DMS53 treated with DMSO at 0.1 percent for 48 hours (cell line): ENCODE results near the gene WDR4.
"Not testable (repeated sequence)": the region's sequence is repeated elsewhere in the genome, so short reads cannot be mapped to it uniquely, and the experiment has no call there.

Experiments
- DNase-seq: peaks from one replicate; lab custom pipeline; 2025; ENCODE audit not compliant: unreplicated experiment; lab: John Stamatoyannopoulos, UW

Gene WDR4

GRCh38 chr21:42878678-42878992 lies 704 bp downstream of the WDR4 start:
- DNase-seq, result no peak

DNA sequence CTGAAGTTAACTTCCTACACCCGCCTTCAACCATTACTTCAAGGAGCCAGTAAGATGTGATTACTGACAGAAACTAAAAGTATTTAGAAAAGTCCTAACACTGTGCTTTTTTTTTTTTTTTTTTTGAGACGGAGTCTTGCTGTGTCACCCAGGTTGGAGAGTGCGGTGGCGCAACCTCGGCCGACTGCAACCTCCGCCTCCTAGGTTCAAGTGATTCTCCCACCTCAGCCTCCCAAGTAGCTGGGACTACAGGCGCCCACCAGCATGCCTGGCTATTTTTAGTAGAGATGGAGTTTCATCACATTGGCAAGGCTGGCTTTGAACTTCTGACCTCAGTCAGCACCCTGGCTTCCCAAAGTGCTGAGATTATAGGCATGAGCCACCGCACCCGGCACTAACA lies 3.5 kb downstream of the WDR4 start:
- DNase-seq, result not testable (repeated sequence)

DNA sequence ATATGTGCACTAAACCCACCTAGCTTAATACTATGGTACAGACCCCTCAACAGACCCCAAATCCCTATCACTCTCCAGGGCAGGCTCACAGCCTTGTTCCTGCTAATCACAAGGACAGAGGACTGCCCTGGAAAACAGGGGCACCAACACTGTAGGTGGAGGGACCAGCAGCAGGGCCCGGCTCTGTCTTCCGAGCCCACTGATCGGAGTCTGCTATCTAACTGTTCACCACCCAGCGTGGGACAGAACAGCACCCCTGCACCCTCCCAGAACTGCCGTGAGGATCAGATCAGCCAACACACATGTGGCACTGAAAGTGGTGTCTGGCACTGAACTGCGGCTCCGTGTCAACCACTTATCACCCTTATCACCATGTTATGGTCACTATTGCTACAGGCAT lies 6.2 kb downstream of the WDR4 start:
- no peak for DNase-seq

DNA sequence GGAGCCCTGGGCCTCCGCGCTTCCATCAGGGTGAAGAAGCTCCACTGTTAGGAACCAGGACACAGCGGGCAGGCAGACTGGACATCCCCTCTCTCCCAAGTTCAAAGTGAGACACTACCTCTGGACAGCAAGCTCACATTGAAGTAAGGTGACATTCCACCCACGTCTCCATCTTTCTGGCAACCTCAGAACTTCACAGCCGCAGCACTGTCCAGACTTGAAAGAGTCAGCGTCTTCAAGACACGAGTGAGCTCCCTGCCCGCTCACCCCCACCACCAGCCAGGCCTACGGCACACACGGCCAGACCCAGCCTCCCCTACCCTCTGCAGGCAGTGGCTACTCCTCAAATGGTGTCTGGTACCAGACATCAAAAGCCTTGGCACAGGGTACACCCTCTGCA lies 11.1 kb downstream of the WDR4 start:
- no peak for DNase-seq

GRCh38 chr21:42865776-42866160 lies 13.6 kb downstream of the WDR4 start:
- no peak for DNase-seq

DNA sequence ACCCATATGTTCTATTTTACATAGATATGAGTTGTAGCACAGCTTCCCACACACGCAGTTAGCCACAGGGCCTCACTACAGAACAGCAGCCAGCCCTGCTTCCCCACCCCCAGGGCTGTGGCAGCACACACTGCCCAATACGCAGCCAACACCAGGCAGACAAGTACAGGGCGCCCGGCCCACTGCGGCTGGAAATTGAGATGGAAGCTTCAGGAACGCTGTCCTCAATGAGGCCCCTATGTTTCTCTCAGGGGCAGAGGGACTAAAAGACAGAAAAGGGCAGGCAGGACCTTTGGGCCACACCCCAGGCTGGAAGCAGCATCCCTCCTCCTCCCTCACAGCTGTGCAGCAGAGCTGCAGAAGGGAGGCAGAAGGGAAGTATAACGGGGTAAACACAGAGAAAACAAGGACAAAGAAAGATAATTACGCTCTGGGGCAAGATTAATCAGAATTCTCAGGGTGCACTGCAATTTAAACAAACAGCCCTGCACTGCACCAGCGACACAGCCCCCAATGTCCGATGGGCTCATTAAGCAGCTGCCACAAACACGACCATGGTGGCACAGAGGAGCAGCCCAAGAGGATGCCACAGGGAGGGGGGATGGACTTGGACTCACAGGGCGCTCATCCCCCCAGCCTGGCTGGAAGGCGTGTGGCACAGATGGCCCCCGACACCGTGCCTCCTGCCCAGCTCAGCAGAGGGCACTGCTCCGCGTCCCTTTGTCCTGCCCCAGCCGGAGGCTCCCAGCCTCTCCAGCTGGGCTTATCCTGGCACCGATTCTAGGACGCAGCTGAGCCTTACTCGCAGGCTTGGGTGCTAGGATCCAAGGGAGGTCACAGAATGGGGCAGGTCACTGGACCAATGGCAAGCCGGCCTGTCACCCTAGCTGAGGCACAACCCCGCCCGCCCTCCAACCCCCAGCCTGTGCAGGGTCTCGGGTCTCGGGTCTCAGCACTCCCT lies 14.2 kb downstream of the WDR4 start:
- no peak for DNase-seq

- DNase-seq, result no peak
Observed at GRCh38 chr21:42864286-42864685, 15.1 kb downstream of the WDR4 start.

DNA sequence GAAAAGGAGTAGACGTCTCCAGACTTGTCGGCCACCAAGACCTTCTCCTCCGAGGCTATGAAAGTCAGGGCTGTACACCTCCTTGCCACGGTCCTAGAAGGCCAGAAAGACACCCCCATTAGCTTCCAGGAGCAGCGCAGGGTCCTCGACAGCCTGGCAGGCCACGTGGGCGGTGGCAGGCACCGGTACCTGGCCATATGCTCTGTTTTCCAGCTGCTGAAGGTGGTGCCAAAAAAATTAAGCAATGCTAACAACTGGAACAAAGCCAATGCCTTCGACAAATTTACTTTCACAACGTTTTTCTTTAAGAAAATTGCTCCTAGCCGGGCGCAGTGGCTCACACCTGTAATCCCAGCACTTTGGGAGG lies 15.9 kb downstream of the WDR4 start:
- DNase-seq, result no peak

DNA sequence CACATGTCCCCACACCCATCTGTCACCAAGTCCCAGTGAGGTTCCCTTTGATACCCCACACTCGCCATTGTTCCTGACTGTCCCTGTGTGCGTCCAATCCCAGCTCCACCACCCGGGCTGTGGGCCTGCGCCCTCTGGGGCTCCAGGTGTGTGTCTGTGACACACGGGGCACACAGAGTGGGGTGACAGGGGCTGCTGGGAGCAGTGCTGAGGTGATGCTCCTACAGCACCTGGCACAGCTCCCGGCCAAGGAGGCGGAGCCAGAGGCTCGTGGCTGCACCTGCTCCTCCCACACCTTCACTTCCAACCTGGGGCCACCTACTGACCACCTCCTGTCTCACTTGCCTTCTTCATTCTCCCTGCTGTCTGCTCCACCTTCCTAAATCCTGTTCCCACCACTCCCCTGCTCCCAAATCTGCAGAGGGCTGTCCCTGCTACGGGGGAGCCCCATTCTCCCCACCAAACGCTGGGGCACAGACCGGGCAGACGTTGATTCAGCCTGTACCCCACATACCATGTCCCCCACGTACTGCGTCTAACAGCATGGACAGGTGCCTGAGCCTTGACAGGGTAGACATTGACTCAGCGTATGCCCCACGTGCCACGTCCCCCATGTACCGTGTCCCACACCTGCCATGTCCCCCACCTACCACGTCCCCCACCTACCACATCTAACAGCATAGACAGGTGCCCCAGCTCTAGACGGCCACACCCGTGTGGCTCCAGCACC lies 16.4 kb downstream of the WDR4 start:
- DNase-seq, result no peak

- no peak for DNase-seq
Observed at GRCh38 chr21:42861848-42862400, 17.4 kb downstream of the WDR4 start.

GRCh38 chr21:42861311-42861847 lies 18.0 kb downstream of the WDR4 start:
- DNase-seq, result no peak

- no peak for DNase-seq
Observed at GRCh38 chr21:42860345-42860744, 19.0 kb downstream of the WDR4 start.

GRCh38 chr21:42859891-42860230 lies 19.5 kb downstream of the WDR4 start:
- no peak for DNase-seq

- no peak for DNase-seq
Observed at GRCh38 chr21:42858957-42859890, 20.1 kb downstream of the WDR4 start.

DNA sequence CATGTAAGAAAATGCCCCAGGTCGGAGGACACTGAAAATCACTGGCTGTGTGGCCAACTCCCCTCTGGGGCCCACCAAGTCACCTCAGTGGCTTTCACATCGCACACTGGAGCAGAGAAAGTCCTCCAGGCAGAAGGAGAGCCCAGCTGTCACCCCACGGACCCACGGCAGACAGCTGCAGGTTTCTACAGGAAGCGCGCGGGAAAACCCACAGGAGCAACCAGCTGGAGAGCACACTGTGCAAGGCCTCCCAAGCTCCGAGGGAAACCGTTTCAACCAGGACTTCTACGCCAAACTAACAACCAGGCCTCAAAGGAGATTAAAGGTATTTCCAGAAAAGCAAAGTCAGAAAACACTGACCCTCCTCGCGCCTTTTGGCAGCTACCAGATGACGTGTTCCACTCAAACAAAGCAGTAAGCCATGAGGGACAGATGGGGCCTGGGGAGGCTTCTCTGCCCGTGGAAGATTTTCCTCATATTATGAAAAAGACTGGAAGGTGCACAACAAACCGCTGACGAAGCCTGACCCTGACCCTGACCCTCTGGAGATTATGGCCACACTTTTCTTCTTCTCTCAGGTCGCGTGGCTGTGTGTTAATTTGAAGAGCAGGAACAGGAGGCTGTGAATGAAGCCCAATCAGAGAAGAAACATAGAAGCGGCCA lies 21.0 kb downstream of the WDR4 start:
- no peak for DNase-seq

GRCh38 chr21:42857216-42857615 lies 22.1 kb downstream of the WDR4 start:
- no peak for DNase-seq

- DNase-seq, result no peak
Observed at GRCh38 chr21:42855937-42856335, 23.4 kb downstream of the WDR4 start.

- no peak for DNase-seq
Observed at GRCh38 chr21:42855171-42855936, 24.0 kb downstream of the WDR4 start.

DNA sequence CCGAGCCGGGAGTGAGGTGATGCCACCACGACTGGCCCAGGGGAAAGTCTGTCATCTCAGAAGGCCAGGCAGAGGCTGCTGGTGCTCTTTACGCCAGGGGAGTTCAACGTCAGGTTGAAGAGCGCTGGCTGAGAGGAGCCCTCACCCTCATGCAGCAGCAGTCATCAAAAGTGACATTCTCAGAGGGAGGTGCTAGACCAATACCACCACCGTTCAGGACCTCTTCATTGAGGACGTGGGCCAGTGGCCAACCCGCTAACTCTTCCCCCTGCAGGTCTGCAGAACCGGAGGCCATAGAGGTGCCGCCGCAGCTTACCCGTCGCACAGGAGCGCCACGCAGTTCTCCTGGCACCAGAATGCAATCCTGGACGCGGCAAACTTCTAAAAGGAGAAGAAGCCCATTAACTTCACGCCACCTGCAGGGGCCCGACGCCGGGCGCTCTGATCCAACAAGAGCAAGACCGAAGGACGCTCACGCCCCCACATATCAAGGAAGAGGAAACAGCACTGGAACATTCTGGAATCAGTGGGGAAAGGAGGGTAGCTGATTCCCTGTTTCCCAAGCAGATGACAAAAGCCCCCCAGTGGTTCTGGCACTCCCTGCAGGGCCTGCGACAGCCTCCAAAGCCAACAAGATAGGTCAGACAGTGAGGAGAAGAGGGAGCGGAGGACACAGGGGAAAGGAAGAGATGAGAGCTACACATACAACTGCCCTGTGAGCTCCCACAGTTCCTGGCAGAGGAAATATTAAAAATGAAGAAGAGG lies 24.9 kb downstream of the WDR4 start:
- no peak for DNase-seq
